AG10803 (cell line): Measurements from ENCODE around the gene KCNH4.

Experiments used
- DNase-seq: peaks from one replicate; pipeline ENCODE4 v3.0.0; 2010; ENCODE audit warnings: low read depth
- H3K4me3 ChIP-seq: 2 replicates; pipeline ENCODE4 v1.5.1; 2011; ENCODE audit warnings: mild to moderate bottlenecking, low read length, control low read depth
- CTCF ChIP-seq: conservative IDR thresholded peaks from 2 replicates; pipeline ENCODE4 v1.5.1; 2011; ENCODE audit warnings: mild to moderate bottlenecking, low read length, control low read depth, inconsistent platforms

Gene KCNH4

DNA sequence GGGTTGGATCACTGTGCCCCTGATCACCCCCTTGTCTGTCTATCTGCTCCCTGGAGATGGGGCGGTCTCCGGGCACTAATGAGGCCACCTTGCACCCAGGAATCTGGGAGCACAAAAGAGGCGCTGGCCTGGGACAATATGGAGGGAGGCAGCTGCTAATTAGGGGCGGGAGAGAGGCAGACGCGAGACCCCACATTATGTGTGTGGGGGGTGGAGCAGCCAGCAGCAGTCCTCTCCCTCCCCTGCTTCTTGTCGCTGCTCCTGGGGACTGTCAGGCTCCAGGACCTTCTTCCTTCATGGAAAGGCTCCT is 4.6 kb upstream of the KCNH4 start:
- TF ChIP-seq CTCF = no peak
- no peak overlapping the region for H3K4me3 ChIP-seq
- DNase-seq = no peak

- H3K4me3 ChIP-seq = peak within 1 kb of the TSS; percentile 31; the same call in 1 of the 2 replicates
- no peak for TF ChIP-seq CTCF
- no peak for DNase-seq
Measured at GRCh38 chr17:42184713-42185620, 4.0 kb upstream of the KCNH4 start, which contains the start of gene HCRT. Gene HCRT, minus strand, starts transcription at chr17:42185452. Its CDS starts 87 bp downstream, at chr17:42185365.

GRCh38 chr17:42183741-42184711 is 3.1 kb upstream of the KCNH4 start:
- peak; percentile 53 for DNase-seq
- H3K4me3 ChIP-seq = peak overlapping the region; percentile 62
- TF ChIP-seq CTCF = peak; percentile 46

- DNase-seq = peak; percentile 6
- TF ChIP-seq CTCF = no peak
- H3K4me3 ChIP-seq = peak overlapping the region; percentile 62
Measured at GRCh38 chr17:42182927-42183734, 2.2 kb upstream of the KCNH4 start.

DNA sequence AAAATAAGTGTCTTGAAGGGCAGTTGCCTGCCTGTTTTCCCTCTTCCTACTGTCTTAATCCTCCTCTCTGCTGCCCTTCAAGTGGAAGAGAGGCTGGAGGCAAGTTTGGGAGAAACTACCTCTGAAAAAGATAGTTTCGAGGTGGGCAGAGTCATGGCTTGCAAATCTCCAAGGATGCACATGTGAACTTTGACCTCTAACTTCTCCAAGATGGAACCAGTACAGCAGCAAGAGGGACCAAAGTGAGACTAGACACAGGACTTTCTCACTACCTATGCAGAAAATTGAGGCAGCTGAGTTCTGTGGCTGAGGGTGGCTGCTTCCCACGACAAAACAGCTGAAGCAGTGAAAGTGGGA is 887 bp upstream of the KCNH4 start:
- TF ChIP-seq CTCF = no peak
- H3K4me3 ChIP-seq = no peak overlapping the region
- DNase-seq = no peak

GRCh38 chr17:42180411-42180921 is 476 bp downstream of the KCNH4 start:
- DNase-seq = no peak
- H3K4me3 ChIP-seq = no peak overlapping the region
- TF ChIP-seq CTCF = no peak
